Fibroblast of lung (primary cell): ENCODE results near the gene HAND2. TPM values are rescaled to one million over a fixed set of nuclear protein-coding genes. Genes with fewer than 3 reads are reported as not detected.

Experiments used
- DNase-seq, 2 donors: peaks; one replicate each; pipeline versions ENCODE4 v3.0.0 to v3.0.0-alpha.2; 2010; ENCODE audit warnings: low read depth in 2 of 2
- H2AFZ ChIP-seq: 2 replicates; pipeline ENCODE4 v1.5.1; 2012; ENCODE audit warnings: low read length, control low read depth, inconsistent platforms
- H3K27ac ChIP-seq: 2 replicates; pipeline ENCODE4 v1.5.1; 2011; ENCODE audit warnings: low read length, control low read depth; ENCODE audit not compliant: insufficient read depth
- H3K27me3 ChIP-seq: 2 replicates; pipeline ENCODE4 v1.5.1; 2011; ENCODE audit warnings: mild to moderate bottlenecking, low read length; ENCODE audit not compliant: control insufficient read depth, insufficient read depth
- H3K36me3 ChIP-seq: 2 replicates; pipeline ENCODE4 v1.5.1; 2011; ENCODE audit warnings: low read length; ENCODE audit not compliant: control insufficient read depth, insufficient read depth
- H3K4me1 ChIP-seq: 2 replicates; pipeline ENCODE4 v1.5.1; 2011; ENCODE audit warnings: low read length; ENCODE audit not compliant: control insufficient read depth, insufficient read depth; ENCODE audit errors: extremely low read depth
- H3K4me2 ChIP-seq: 2 replicates; pipeline ENCODE4 v1.5.1; 2011; ENCODE audit warnings: low read length, control low read depth; ENCODE audit not compliant: insufficient read depth; ENCODE audit errors: extremely low read depth
- H3K4me3 ChIP-seq, 4 experiments: fragments of 200-600 bp in 1 of 4; sonication (generic) in 1 of 4; replicated peaks in 1 of 4; 2 replicates each; pipeline ENCODE4 v1.5.1; 2011 to 2016; ENCODE audit warnings: low read length in 4 of 4, low read depth in 3 of 4, mild to moderate bottlenecking in 3 of 4, control low read depth in 2 of 4, inconsistent platforms in 1 of 4, mixed read lengths in 1 of 4; ENCODE audit not compliant: insufficient read depth in 1 of 4; ENCODE audit errors: control extremely low read depth in 1 of 4
- H3K79me2 ChIP-seq: 2 replicates; pipeline ENCODE4 v1.5.1; 2012; ENCODE audit warnings: mild to moderate bottlenecking, low read length, inconsistent platforms; ENCODE audit not compliant: control insufficient read depth, insufficient read depth
- H3K9ac ChIP-seq: 2 replicates; pipeline ENCODE4 v1.5.1; 2011; ENCODE audit warnings: mild to moderate bottlenecking, low read length, control low read depth; ENCODE audit not compliant: insufficient read depth
- H3K9me3 ChIP-seq: 2 replicates; pipeline ENCODE4 v1.5.1; 2012; ENCODE audit warnings: low read depth, low read length; ENCODE audit not compliant: control insufficient read depth, insufficient read depth
- H4K20me1 ChIP-seq: 2 replicates; pipeline ENCODE4 v1.5.1; 2011; ENCODE audit warnings: low read length; ENCODE audit not compliant: control insufficient read depth, insufficient read depth; ENCODE audit errors: extremely low read depth
- CTCF ChIP-seq, 2 donors: IDR thresholded peaks in 1 of 2; conservative IDR thresholded peaks in 1 of 2; 1 replicate in 1 of 2; 2 replicates in 1 of 2; pipeline ENCODE4 v1.5.1; 2011 to 2012; ENCODE audit warnings: low read length in 2 of 2, control low read depth in 1 of 2, inconsistent platforms in 1 of 2, low read depth in 1 of 2, mild to moderate bottlenecking in 1 of 2
- EZH2 ChIP-seq: IDR thresholded peaks from 2 replicates; pipeline ENCODE4 v1.5.1; 2012; ENCODE audit warnings: low read length, control low read depth, mild to moderate bottlenecking; ENCODE audit errors: missing control alignments
- polyA plus RNA-seq, 2 donors: library from polyadenylated mRNA; depleted of rRNA in 1 of 2; stranded (reverse) in 1 of 2; unstranded in 1 of 2; fragments of >200 nt; gene quantifications; 2 replicates each; pipeline ENCODE4 v1.2.1, GENCODE V29; 2011 to 2012; ENCODE audit warnings: missing spikeins in 1 of 2
- total RNA-seq: library from RNA; depleted of rRNA; stranded (reverse); fragments of >200 nt; gene quantifications from 2 replicates; pipeline ENCODE4 v1.2.1, GENCODE V29; 2014

Gene HAND2
- total and polyA plus RNA-seq, 2 donors (not counting 1 experiment from before 2014, with no cell fraction given): under 0.01 to 0.51 TPM

DNA sequence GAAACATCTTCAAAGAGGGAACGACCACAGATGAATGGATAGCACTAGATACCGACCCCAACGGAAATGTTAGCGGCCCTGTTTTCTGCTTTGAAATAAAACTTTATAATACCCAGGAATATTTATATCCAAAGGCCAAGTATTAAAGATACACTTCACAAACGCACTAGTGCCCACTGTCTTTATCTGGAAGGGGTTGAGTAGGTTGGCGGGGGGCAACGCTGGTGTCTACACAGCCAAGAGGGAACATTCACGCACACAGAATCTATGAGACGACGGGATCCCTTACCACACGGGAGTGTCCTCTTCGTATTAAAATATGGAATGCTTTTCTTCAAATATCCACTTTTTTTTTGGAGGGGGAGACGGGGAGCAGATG lies 3.3 kb downstream of the HAND2 start:
- no peak overlapping the region for H2AFZ ChIP-seq
- no peaks in the 10 kb centered on the region for H4K20me1 ChIP-seq
- peaks cover 77% of the 10 kb centered on the region for H3K27me3 ChIP-seq
- H3K4me3 ChIP-seq: no peak overlapping the region
- no peaks in the 10 kb centered on the region for H3K79me2 ChIP-seq
- no peak overlapping the region for H3K4me2 ChIP-seq
- no peaks in the 10 kb centered on the region for H3K9me3 ChIP-seq
- no peak overlapping the region for H3K27ac ChIP-seq
- H3K4me1 ChIP-seq: peaks cover 2% of the 10 kb centered on the region
- no peak for DNase-seq
- H3K9ac ChIP-seq: no peak overlapping the region
- no peaks in the 10 kb centered on the region for H3K36me3 ChIP-seq
- TF ChIP-seq CTCF (conservative IDR thresholded peaks at IDR 0.05 in 1 of 2, IDR thresholded peaks at IDR 0.05 in 1 of 2; ENCODE audit: low read depth in 1 of 2, low read length in 2 of 2) (no peak), EZH2 (no peak)

- H3K9me3 ChIP-seq: no peaks in the 10 kb centered on the region
- H3K79me2 ChIP-seq: no peaks in the 10 kb centered on the region
- no peak overlapping the region for H3K4me2 ChIP-seq
- TF ChIP-seq CTCF (conservative IDR thresholded peaks at IDR 0.05 in 1 of 2, IDR thresholded peaks at IDR 0.05 in 1 of 2; ENCODE audit: low read depth in 1 of 2, low read length in 2 of 2): no peak
- peak; percentile 63 for TF ChIP-seq EZH2
- H2AFZ ChIP-seq: no peak overlapping the region
- H3K27ac ChIP-seq: no peak overlapping the region
- H3K27me3 ChIP-seq: peaks cover 75% of the 10 kb centered on the region
- peaks cover 2% of the 10 kb centered on the region for H3K4me1 ChIP-seq
- H3K36me3 ChIP-seq: no peaks in the 10 kb centered on the region
- H3K4me3 ChIP-seq: no peak overlapping the region
- no peak for DNase-seq
- H3K9ac ChIP-seq: no peak overlapping the region
- H4K20me1 ChIP-seq: no peaks in the 10 kb centered on the region
These were observed 4.0 kb downstream of the HAND2 start for GRCh38 chr4:173526027-173526482.

DNA sequence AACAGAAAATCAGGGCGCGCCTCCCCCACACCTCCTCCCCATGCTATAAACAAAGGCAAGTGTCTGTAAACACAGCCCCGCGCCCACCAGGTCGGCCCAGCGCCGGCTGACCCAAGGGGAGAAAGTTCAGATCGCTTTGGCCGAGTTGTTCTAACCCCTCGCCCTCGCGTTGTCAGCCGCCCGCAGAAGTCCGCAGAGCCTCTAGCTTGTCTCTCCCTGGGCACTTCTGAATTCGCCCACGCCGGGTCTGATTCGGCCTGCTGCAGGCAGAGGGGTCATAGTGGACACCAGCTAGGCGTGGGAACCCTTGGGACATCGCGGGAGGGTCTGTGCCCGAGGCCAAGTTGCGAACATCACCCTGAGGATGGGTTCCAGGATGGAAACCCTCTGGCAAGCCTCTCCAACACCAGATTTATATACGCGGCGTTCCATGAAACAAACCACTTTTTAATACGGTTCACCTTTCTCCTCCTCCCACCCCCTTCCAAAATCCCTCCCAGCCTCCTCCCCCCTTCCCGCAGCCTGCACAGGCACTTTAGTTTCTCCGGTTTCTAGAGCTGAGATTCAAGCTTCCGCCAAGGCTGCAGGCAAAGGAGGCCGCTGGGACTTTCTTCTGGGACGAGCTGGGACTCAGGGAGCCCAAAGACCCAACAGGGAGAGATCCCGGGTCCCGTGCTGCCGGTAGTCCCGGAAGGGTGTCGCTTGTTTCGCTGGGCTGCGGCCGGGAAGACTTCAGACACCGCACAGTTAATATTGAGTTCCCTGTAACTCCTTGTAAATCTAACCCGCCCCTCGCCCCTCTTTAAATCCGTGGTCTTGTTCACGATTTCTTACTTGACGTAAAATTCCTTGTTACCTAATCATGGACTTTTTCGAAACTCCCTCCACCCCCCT lies 4.7 kb downstream of the HAND2 start:
- H3K27ac ChIP-seq: no peak overlapping the region
- no peak overlapping the region for H3K9ac ChIP-seq
- H2AFZ ChIP-seq: no peak overlapping the region
- H4K20me1 ChIP-seq: no peaks in the 10 kb centered on the region
- no peaks in the 10 kb centered on the region for H3K79me2 ChIP-seq
- H3K36me3 ChIP-seq: no peaks in the 10 kb centered on the region
- H3K4me1 ChIP-seq: peaks cover 2% of the 10 kb centered on the region
- peaks cover 71% of the 10 kb centered on the region for H3K27me3 ChIP-seq
- TF ChIP-seq CTCF (conservative IDR thresholded peaks at IDR 0.05 in 1 of 2, IDR thresholded peaks at IDR 0.05 in 1 of 2; ENCODE audit: low read depth in 1 of 2, low read length in 2 of 2): no peak
- peak; percentile 61 for TF ChIP-seq EZH2
- DNase-seq: no peak
- no peak overlapping the region for H3K4me2 ChIP-seq
- H3K4me3 ChIP-seq: no peak overlapping the region
- H3K9me3 ChIP-seq: no peaks in the 10 kb centered on the region
